Activated CD8-positive, alpha-beta T cell treated with anti-CD3 and anti-CD28 coated beads, Interleukin-2, amount 10 ng/mL, durations not matched to agents 7 days and 5 days (primary cell): ENCODE results near the gene TFIP11. TPM values are rescaled to one million over a fixed set of nuclear protein-coding genes. Genes with fewer than 3 reads are reported as not detected.

ENCODE experiments used
- ATAC-seq: fragments of 150-1000 bp; cut with Tn5 transposase; one replicate; pipeline ENCODE4 v1.10.0; 2021; ENCODE audit warnings: moderate library complexity
- CTCF ChIA-PET: fragments of 350-600 bp; sonication (Branson Sonifier 250); formaldehyde crosslinking; loops from one replicate; lab custom pipeline; 2021; ENCODE audit warnings: antibody characterized with exemption; lab: Charles Lee
- POLR2A ChIA-PET: fragments of 350-600 bp; sonication (Branson Sonifier 250); formaldehyde crosslinking; loops from one replicate; lab custom pipeline; 2021; ENCODE audit warnings: antibody characterized with exemption; lab: Charles Lee
- DNase-seq: peaks from one replicate; pipeline ENCODE4 v3.0.0-alpha.2; 2020
- H3K27ac Mint-ChIP-seq: one replicate; pipeline ENCODE4 v1.8.0; 2021; ENCODE audit warnings: mild to moderate bottlenecking, mixed read lengths
- H3K27me3 Mint-ChIP-seq: one replicate; pipeline ENCODE4 v1.8.0; 2021; ENCODE audit warnings: low read depth, mixed read lengths
- H3K36me3 Mint-ChIP-seq: one replicate; pipeline ENCODE4 v1.8.0; 2021; ENCODE audit warnings: low read depth, mixed read lengths
- H3K4me1 Mint-ChIP-seq: one replicate; pipeline ENCODE4 v1.8.0; 2021; ENCODE audit warnings: low read depth, mixed read lengths
- H3K4me3 Mint-ChIP-seq: one replicate; pipeline ENCODE4 v1.8.0; 2021; ENCODE audit warnings: mild to moderate bottlenecking, mixed read lengths
- H3K9me3 Mint-ChIP-seq: one replicate; pipeline ENCODE4 v1.8.0; 2022; ENCODE audit warnings: mixed read lengths; ENCODE audit not compliant: insufficient read depth
- total RNA-seq, 2 experiments: library from RNA; stranded (reverse); gene quantifications; one replicate each; pipeline ENCODE4 v1.2.3, GENCODE V29; 2021

Gene TFIP11
- total RNA-seq, 2 experiments from 2014 or later, result 56.2 to 57.7 TPM

GRCh38 chr22:26479792-26480610 is 32.3 kb downstream of the TFIP11 start:
- no peaks in the 10 kb centered on the region for H3K27me3 Mint-ChIP-seq
- DNase-seq (no peak), ATAC-seq (no peak)
- H3K9me3 Mint-ChIP-seq, result no peaks in the 10 kb centered on the region
- peaks cover 71% of the 10 kb centered on the region for H3K4me1 Mint-ChIP-seq
- ChIA-PET POLR2A (interaction anchor here (1.8 to 4.2 kb wide), 3 partner anchors 24 to 50 kb away, joined by 6 to 25 read pairs (median 8); partner anchors contain the start of gene ASPHD2), CTCF (interaction anchor here (1.1 to 5.1 kb wide), 10 partner anchors 12 to 186 kb away, joined by 3 to 29 read pairs (median 6); no protein-coding TSS in a partner anchor)
- H3K36me3 Mint-ChIP-seq, result peaks cover 40% of the 10 kb centered on the region
- H3K27ac Mint-ChIP-seq, result peak overlapping the region; percentile 83
- H3K4me3 Mint-ChIP-seq, result peak overlapping the region; percentile 62

GRCh38 chr22:26479043-26479791 is 33.1 kb downstream of the TFIP11 start:
- peaks cover 44% of the 10 kb centered on the region for H3K36me3 Mint-ChIP-seq

GRCh38 chr22:26477341-26477731 is 34.9 kb downstream of the TFIP11 start:
- POLR2A ChIA-PET, result no interaction called here
- DNase-seq (no peak), ATAC-seq (no peak)
- Mint-ChIP-seq H3K4me3 (no peak overlapping the region), H3K27ac (no peak overlapping the region), H3K36me3 (peaks cover 52% of the 10 kb centered on the region), H3K27me3 (no peaks in the 10 kb centered on the region), H3K9me3 (no peaks in the 10 kb centered on the region), H3K4me1 (peaks cover 59% of the 10 kb centered on the region)
- CTCF ChIA-PET, result interaction anchor here (1.1 to 3.3 kb wide), 5 partner anchors 12 to 196 kb away, joined by 3 to 16 read pairs (median 4); no protein-coding TSS in a partner anchor

More at GRCh38 chr22:26479043-26479791, 33.1 kb downstream of the TFIP11 start:
- H3K27ac Mint-ChIP-seq, result peak overlapping the region; percentile 83
- H3K4me3 Mint-ChIP-seq, result peak overlapping the region; percentile 62
- ChIA-PET POLR2A (interaction anchor here (0.9 to 2.2 kb wide), 4 partner anchors 24 to 194 kb away, joined by 5 to 8 read pairs (median 6); partner anchors contain the start of gene ASPHD2), CTCF (interaction anchor here (0.7 to 3.3 kb wide), 12 partner anchors 11 to 194 kb away, joined by 3 to 16 read pairs (median 5); no protein-coding TSS in a partner anchor)
- H3K27me3 Mint-ChIP-seq, result no peaks in the 10 kb centered on the region
- DNase-seq (no peak), ATAC-seq (no peak)
- H3K4me1 Mint-ChIP-seq, result peaks cover 69% of the 10 kb centered on the region
- no peaks in the 10 kb centered on the region for H3K9me3 Mint-ChIP-seq

GRCh38 chr22:26476705-26477340 is 35.5 kb downstream of the TFIP11 start:
- CTCF ChIA-PET, result interaction anchor here (1.1 to 3.3 kb wide), 5 partner anchors 11 to 196 kb away, joined by 3 to 16 read pairs (median 4); no protein-coding TSS in a partner anchor

GRCh38 chr22:26474682-26475081 is 37.6 kb downstream of the TFIP11 start:
- peaks cover 35% of the 10 kb centered on the region for H3K4me1 Mint-ChIP-seq
- no peak for ATAC-seq
- ChIA-PET POLR2A (interaction anchor here (0.9 to 1.8 kb wide), 2 partner anchors 9 to 15 kb away, joined by 4 to 10 read pairs; partner anchors contain the start of genes HPS4 and SRRD), CTCF (interaction anchor here (1.0 to 1.3 kb wide), 2 partner anchors 9 to 14 kb away, joined by 3 to 7 read pairs; partner anchors contain the start of genes HPS4 and SRRD)
- H3K9me3 Mint-ChIP-seq, result no peaks in the 10 kb centered on the region
- DNase-seq, result no peak
- no peaks in the 10 kb centered on the region for H3K27me3 Mint-ChIP-seq
- no peak overlapping the region for H3K4me3 Mint-ChIP-seq
- H3K36me3 Mint-ChIP-seq, result peaks cover 60% of the 10 kb centered on the region
- no peak overlapping the region for H3K27ac Mint-ChIP-seq

More at GRCh38 chr22:26476705-26477340, 35.5 kb downstream of the TFIP11 start:
- POLR2A ChIA-PET, result no interaction called here
- Mint-ChIP-seq H3K4me1 (peaks cover 54% of the 10 kb centered on the region), H3K4me3 (no peak overlapping the region), H3K36me3 (peaks cover 57% of the 10 kb centered on the region), H3K27ac (no peak overlapping the region), H3K9me3 (no peaks in the 10 kb centered on the region), H3K27me3 (no peaks in the 10 kb centered on the region)
- ATAC-seq, result no peak
- no peak for DNase-seq

GRCh38 chr22:26471522-26471921 is 40.8 kb downstream of the TFIP11 start:
- Mint-ChIP-seq H3K9me3 (no peaks in the 10 kb centered on the region), H3K27ac (peak overlapping the region; percentile 34), H3K4me3 (no peak overlapping the region), H3K36me3 (peaks cover 57% of the 10 kb centered on the region), H3K27me3 (no peaks in the 10 kb centered on the region), H3K4me1 (peaks cover 9% of the 10 kb centered on the region)
- POLR2A ChIA-PET, result interaction anchor here (0.6 kb wide), 1 partner anchor 177 kb away, joined by 3 read pairs; no protein-coding TSS in a partner anchor
- DNase-seq (no peak), ATAC-seq (no peak)
- CTCF ChIA-PET, result interaction anchor here (0.9 to 1.8 kb wide), 3 partner anchors 10 to 36 kb away, joined by 3 to 5 read pairs (median 4); no protein-coding TSS in a partner anchor

- DNase-seq (no peak), ATAC-seq (no peak)
- ChIA-PET CTCF (interaction anchor here (0.9 to 1.9 kb wide), 4 partner anchors 9 to 106 kb away, joined by 3 to 5 read pairs (median 4); no protein-coding TSS in a partner anchor), POLR2A (no interaction called here)
- H3K4me3 Mint-ChIP-seq, result no peak overlapping the region
- no peak overlapping the region for H3K27ac Mint-ChIP-seq
- no peaks in the 10 kb centered on the region for H3K9me3 Mint-ChIP-seq
- H3K4me1 Mint-ChIP-seq, result peaks cover 7% of the 10 kb centered on the region
- H3K27me3 Mint-ChIP-seq, result no peaks in the 10 kb centered on the region
- peaks cover 56% of the 10 kb centered on the region for H3K36me3 Mint-ChIP-seq
Observed at GRCh38 chr22:26470807-26471206, 41.5 kb downstream of the TFIP11 start.

- DNase-seq (no peak), ATAC-seq (no peak)
- no peak overlapping the region for H3K27ac Mint-ChIP-seq
- ChIA-PET POLR2A (no interaction called here), CTCF (interaction anchor here (1.8 kb wide), 1 partner anchor 35 kb away, joined by 6 read pairs; no protein-coding TSS in a partner anchor)
- H3K9me3 Mint-ChIP-seq, result no peaks in the 10 kb centered on the region
- no peaks in the 10 kb centered on the region for H3K27me3 Mint-ChIP-seq
- H3K36me3 Mint-ChIP-seq, result peaks cover 52% of the 10 kb centered on the region
- H3K4me1 Mint-ChIP-seq, result no peaks in the 10 kb centered on the region
- no peak overlapping the region for H3K4me3 Mint-ChIP-seq
Observed at GRCh38 chr22:26466196-26466595, 46.1 kb downstream of the TFIP11 start.

- Mint-ChIP-seq H3K4me3 (no peak overlapping the region), H3K36me3 (peaks cover 44% of the 10 kb centered on the region), H3K27ac (no peak overlapping the region), H3K9me3 (no peaks in the 10 kb centered on the region), H3K4me1 (no peaks in the 10 kb centered on the region), H3K27me3 (no peaks in the 10 kb centered on the region)
- ChIA-PET POLR2A (interaction anchor here (1.7 kb wide), 1 partner anchor 19 kb away, joined by 3 read pairs; the partner anchor contains the start of gene HPS4), CTCF (no interaction called here)
- DNase-seq (no peak), ATAC-seq (no peak)
Observed at GRCh38 chr22:26464312-26464711, 48.0 kb downstream of the TFIP11 start.

- Mint-ChIP-seq H3K36me3 (peaks cover 38% of the 10 kb centered on the region), H3K4me3 (no peak overlapping the region), H3K27me3 (no peaks in the 10 kb centered on the region), H3K4me1 (no peaks in the 10 kb centered on the region), H3K9me3 (no peaks in the 10 kb centered on the region), H3K27ac (no peak overlapping the region)
- POLR2A ChIA-PET, result no interaction called here
- ATAC-seq (no peak), DNase-seq (no peak)
- CTCF ChIA-PET, result interaction anchor here (4.6 to 5.3 kb wide), 2 partner anchors 67 to 98 kb away, joined by 52 to 76 read pairs; no protein-coding TSS in a partner anchor
Observed at GRCh38 chr22:26463688-26464087, 48.6 kb downstream of the TFIP11 start.
